Measurements from ENCODE around the gene KCNC3.
"Not testable (repeated sequence)": the region's sequence is repeated elsewhere in the genome, so short reads cannot be mapped to it uniquely, and the experiment has no call there.

GRCh38 chr19:50329926-50330294 lies 733 bp upstream of the KCNC3 start:
- not testable (repeated sequence) for TF ChIP-seq SMAD1 (CRISPR knock-in tag; IDR thresholded peaks at IDR 0.05; ENCODE audit: borderline replicate concordance, low read depth); EP300 (IDR thresholded peaks at IDR 0.05; ENCODE audit: low read depth in 2 of 2, low read length in 2 of 2); EP300 (CRISPR knock-in tag; IDR thresholded peaks at IDR 0.05; ENCODE audit: borderline replicate concordance); SUZ12 (IDR thresholded peaks at IDR 0.05; ENCODE audit: low read depth, low read length); MTA3 (CRISPR knock-in tag; IDR thresholded peaks at IDR 0.05); GABPA (IDR thresholded peaks at IDR 0.05; ENCODE audit: low read depth, low read length); GABPA (CRISPR knock-in tag; IDR thresholded peaks at IDR 0.05; ENCODE audit: low read depth)
- TF ChIP-seq, protein P1, sequence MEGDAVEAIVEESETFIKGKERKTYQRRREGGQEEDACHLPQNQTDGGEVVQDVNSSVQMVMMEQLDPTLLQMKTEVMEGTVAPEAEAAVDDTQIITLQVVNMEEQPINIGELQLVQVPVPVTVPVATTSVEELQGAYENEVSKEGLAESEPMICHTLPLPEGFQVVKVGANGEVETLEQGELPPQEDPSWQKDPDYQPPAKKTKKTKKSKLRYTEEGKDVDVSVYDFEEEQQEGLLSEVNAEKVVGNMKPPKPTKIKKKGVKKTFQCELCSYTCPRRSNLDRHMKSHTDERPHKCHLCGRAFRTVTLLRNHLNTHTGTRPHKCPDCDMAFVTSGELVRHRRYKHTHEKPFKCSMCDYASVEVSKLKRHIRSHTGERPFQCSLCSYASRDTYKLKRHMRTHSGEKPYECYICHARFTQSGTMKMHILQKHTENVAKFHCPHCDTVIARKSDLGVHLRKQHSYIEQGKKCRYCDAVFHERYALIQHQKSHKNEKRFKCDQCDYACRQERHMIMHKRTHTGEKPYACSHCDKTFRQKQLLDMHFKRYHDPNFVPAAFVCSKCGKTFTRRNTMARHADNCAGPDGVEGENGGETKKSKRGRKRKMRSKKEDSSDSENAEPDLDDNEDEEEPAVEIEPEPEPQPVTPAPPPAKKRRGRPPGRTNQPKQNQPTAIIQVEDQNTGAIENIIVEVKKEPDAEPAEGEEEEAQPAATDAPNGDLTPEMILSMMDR (CRISPR knock-in tag; IDR thresholded peaks at IDR 0.05): not testable (repeated sequence)
- TF ChIP-seq, protein P2, sequence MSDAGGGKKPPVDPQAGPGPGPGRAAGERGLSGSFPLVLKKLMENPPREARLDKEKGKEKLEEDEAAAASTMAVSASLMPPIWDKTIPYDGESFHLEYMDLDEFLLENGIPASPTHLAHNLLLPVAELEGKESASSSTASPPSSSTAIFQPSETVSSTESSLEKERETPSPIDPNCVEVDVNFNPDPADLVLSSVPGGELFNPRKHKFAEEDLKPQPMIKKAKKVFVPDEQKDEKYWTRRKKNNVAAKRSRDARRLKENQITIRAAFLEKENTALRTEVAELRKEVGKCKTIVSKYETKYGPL (CRISPR knock-in tag; IDR thresholded peaks at IDR 0.05): not testable (repeated sequence)

Data from HepG2 (cell line).